Measurements from ENCODE around the gene FUT7. TPM values are rescaled to one million over a fixed set of nuclear protein-coding genes. Genes with fewer than 3 reads are reported as not detected.
"Not testable (repeated sequence)": the region's sequence is repeated elsewhere in the genome, so short reads cannot be mapped to it uniquely, and the experiment has no call there.

FUT7 gene
- total RNA-seq, 4 donors from 2014 or later = 0.22 to 0.39 TPM; not detected in 2

- intact Hi-C loops (cut with DNase I; ENCODE audit: low total_unique reads) = no loop called here
- no peak overlapping the region for H3K4me3 ChIP-seq (ENCODE audit: low read depth, poor library complexity, severe bottlenecking)
- no peak for TF ChIP-seq CTCF (IDR thresholded peaks at IDR 0.05)
- TF ChIP-seq POLR2A (IDR thresholded peaks at IDR 0.05) = no peak
- WGBS, 2 donors = 67 to 74% methylated on average over 9 to 13 of the region's 26 CpGs
- DNase-seq (ENCODE audit: low spot score in 2 of 2) = no peak
These were observed 31.6 kb upstream of the FUT7 start for GRCh38 chr9:137063311-137064026.

GRCh38 chr9:137062798-137063197 is 30.9 kb upstream of the FUT7 start:
- intact Hi-C loops (cut with DNase I; ENCODE audit: low total_unique reads); DNase-seq (ENCODE audit: low spot score in 2 of 2); H3K4me3 ChIP-seq (ENCODE audit: low read depth, poor library complexity, severe bottlenecking): not testable (repeated sequence)
- WGBS, 2 donors = 73 to 87% methylated on average over 4 to 5 of the region's 9 CpGs

- no peak for DNase-seq (ENCODE audit: low spot score in 2 of 2)
- WGBS, 2 donors = 53 to 54% methylated on average over 15 of the region's 15 CpGs
- TF ChIP-seq CTCF (IDR thresholded peaks at IDR 0.05) (no peak), POLR2A (IDR thresholded peaks at IDR 0.05) (no peak)
- intact Hi-C loops (cut with DNase I; ENCODE audit: low total_unique reads) = no loop called here
- H3K4me3 ChIP-seq (ENCODE audit: low read depth, poor library complexity, severe bottlenecking) = no peak overlapping the region
These were observed 30.5 kb upstream of the FUT7 start for GRCh38 chr9:137062384-137062783.

GRCh38 chr9:137058521-137059234 is 26.8 kb upstream of the FUT7 start:
- no peak for DNase-seq (ENCODE audit: low spot score in 2 of 2)
- intact Hi-C loops (cut with DNase I; ENCODE audit: low total_unique reads) = no loop called here

GRCh38 chr9:137057545-137057944 is 25.7 kb upstream of the FUT7 start:
- intact Hi-C loops (cut with DNase I; ENCODE audit: low total_unique reads) = no loop called here
- H3K4me3 ChIP-seq (ENCODE audit: low read depth, poor library complexity, severe bottlenecking) = no peak overlapping the region
- 68% methylated on average over 16 of the region's 16 CpGs for WGBS, 2 donors
- no peak for DNase-seq (ENCODE audit: low spot score in 2 of 2)
- TF ChIP-seq POLR2A (IDR thresholded peaks at IDR 0.05) = no peak
- TF ChIP-seq CTCF (IDR thresholded peaks at IDR 0.05) = no peak

More at GRCh38 chr9:137058521-137059234, 26.8 kb upstream of the FUT7 start:
- TF ChIP-seq CTCF (IDR thresholded peaks at IDR 0.05) (no peak), POLR2A (IDR thresholded peaks at IDR 0.05) (no peak)
- no peak overlapping the region for H3K4me3 ChIP-seq (ENCODE audit: low read depth, poor library complexity, severe bottlenecking)
- 89 to 92% methylated on average over 9 of the region's 9 CpGs for WGBS, 2 donors

GRCh38 chr9:137056739-137057415 is 25.0 kb upstream of the FUT7 start:
- DNase-seq (ENCODE audit: low spot score in 2 of 2) = no peak
- no peak overlapping the region for H3K4me3 ChIP-seq (ENCODE audit: low read depth, poor library complexity, severe bottlenecking)
- TF ChIP-seq POLR2A (IDR thresholded peaks at IDR 0.05) = no peak
- TF ChIP-seq CTCF (IDR thresholded peaks at IDR 0.05) = no peak
- intact Hi-C loops (cut with DNase I; ENCODE audit: low total_unique reads) = no loop called here
- WGBS, 2 donors = 74 to 80% methylated on average over 17 of the region's 17 CpGs

Measured in lower leg skin (tissue), 4 donors.